IMR-90 (cell line): ENCODE data around the gene CLEC3B. TPM values are rescaled to one million over a fixed set of nuclear protein-coding genes. Genes with fewer than 3 reads are reported as not detected.

Experiments
- ATAC-seq: fragments of 200-7000 bp; cut with Tn5 transposase; 2 replicates; pipeline ENCODE4 v1.9.1; 2020; ENCODE audit warnings: low read depth, mild to moderate bottlenecking, moderate library complexity
- BruUV-seq: library from RNA; stranded (reverse); fragments of 400-500 nt; replicated peaks from 2 replicates; lab custom pipeline; 2021; lab: Mats Ljungman, UMichigan
- CTCF ChIA-PET: fragments of 300-600 bp; formaldehyde crosslinking; extraction: SDS; loops from one replicate; lab custom pipeline; 2021; ENCODE audit warnings: antibody characterized with exemption; lab: Yijun Ruan, JAX
- POLR2A ChIA-PET: fragments of 300-600 bp; sonication (Branson Sonifier 250); formaldehyde crosslinking; loops from one replicate; lab custom pipeline; 2022; ENCODE audit warnings: antibody characterized with exemption; ENCODE audit not compliant: unreplicated experiment; lab: Charles Lee
- DNase-seq: peaks from one replicate; pipeline ENCODE4 v3.0.0; 2013
- H2AFZ ChIP-seq: replicated peaks from 2 replicates; pipeline ENCODE3; 2013; ENCODE audit warnings: low read length, mild to moderate bottlenecking; ENCODE audit not compliant: poor library complexity
- H2AK5ac ChIP-seq: 2 replicates; pipeline ENCODE4 v1.6.1; 2013; ENCODE audit warnings: low read depth, low read length, inconsistent platforms
- H2AK9ac ChIP-seq: replicated peaks from 2 replicates; pipeline ENCODE3; 2013; ENCODE audit warnings: mild to moderate bottlenecking, low read depth, low read length, moderate library complexity; ENCODE audit not compliant: poor library complexity
- H2BK120ac ChIP-seq: 2 replicates; pipeline ENCODE4 v1.6.1; 2013; ENCODE audit warnings: low read depth, low read length, inconsistent platforms
- H2BK15ac ChIP-seq: 3 replicates; pipeline ENCODE4 v1.6.1; 2013; ENCODE audit warnings: low read depth, low read length, inconsistent platforms
- H2BK20ac ChIP-seq: 2 replicates; pipeline ENCODE4 v1.6.1; 2013; ENCODE audit warnings: low read depth, mild to moderate bottlenecking, inconsistent platforms, low read length, moderate library complexity
- H2BK5ac ChIP-seq: 2 replicates; pipeline ENCODE4 v1.6.1; 2013; ENCODE audit warnings: mild to moderate bottlenecking, low read depth, low read length, inconsistent platforms; ENCODE audit not compliant: poor library complexity, severe bottlenecking
- H3K14ac ChIP-seq: replicated peaks from 2 replicates; pipeline ENCODE4 v1.6.1; 2013; ENCODE audit warnings: low read depth, low read length, inconsistent platforms
- H3K18ac ChIP-seq: 2 replicates; pipeline ENCODE4 v1.6.1; 2013; ENCODE audit warnings: low read depth, low read length, control low read depth
- H3K23ac ChIP-seq: 2 replicates; pipeline ENCODE4 v1.6.1; 2013; ENCODE audit warnings: low read depth, low read length, inconsistent platforms
- H3K27ac ChIP-seq: 2 replicates; pipeline ENCODE4 v1.5.1; 2013; ENCODE audit warnings: mild to moderate bottlenecking, control low read depth, low read length; ENCODE audit not compliant: insufficient read depth
- H3K27me3 ChIP-seq: 2 replicates; pipeline ENCODE4 v1.6.1; 2013; ENCODE audit warnings: low read length; ENCODE audit not compliant: control insufficient read depth, insufficient read depth
- H3K36me3 ChIP-seq: 2 replicates; pipeline ENCODE4 v1.6.1; 2013; ENCODE audit warnings: low read length, mixed read lengths; ENCODE audit not compliant: control insufficient read depth, insufficient read depth
- H3K4ac ChIP-seq: 2 replicates; pipeline ENCODE4 v1.6.1; 2013; ENCODE audit warnings: low read depth, low read length, inconsistent platforms
- H3K4me1 ChIP-seq: 2 replicates; pipeline ENCODE4 v1.6.1; 2013; ENCODE audit warnings: low read length, mixed read lengths; ENCODE audit not compliant: control insufficient read depth, insufficient read depth
- H3K4me2 ChIP-seq: 2 replicates; pipeline ENCODE4 v1.6.1; 2013; ENCODE audit warnings: low read depth, mild to moderate bottlenecking, control low read depth, low read length, moderate library complexity
- H3K4me3 ChIP-seq: 2 replicates; pipeline ENCODE4 v1.5.1; 2013; ENCODE audit warnings: low read depth, mild to moderate bottlenecking, control low read depth, low read length, moderate library complexity; ENCODE audit not compliant: insufficient read depth
- H3K56ac ChIP-seq: 2 replicates; pipeline ENCODE4 v1.6.1; 2013; ENCODE audit warnings: low read length, inconsistent platforms; ENCODE audit not compliant: insufficient read depth; ENCODE audit errors: extremely low read depth
- H3K79me1 ChIP-seq, 2 experiments: 2 replicates each; pipeline ENCODE4 v1.6.1; 2013; ENCODE audit warnings: low read length in 2 of 2, inconsistent platforms in 1 of 2, low read depth in 1 of 2
- H3K9ac ChIP-seq: 2 replicates; pipeline ENCODE4 v1.6.1; 2013; ENCODE audit warnings: low read depth, low read length, control low read depth
- H3K9me1 ChIP-seq: 2 replicates; pipeline ENCODE4 v1.6.1; 2013; ENCODE audit warnings: low read length, inconsistent platforms; ENCODE audit not compliant: insufficient read depth
- H3K9me3 ChIP-seq: 2 replicates; pipeline ENCODE4 v1.6.1; 2013; ENCODE audit warnings: low read length; ENCODE audit not compliant: control insufficient read depth, insufficient read depth
- H4K20me1 ChIP-seq: 2 replicates; pipeline ENCODE4 v1.6.1; 2013; ENCODE audit warnings: low read length, inconsistent platforms; ENCODE audit not compliant: insufficient read depth
- H4K5ac ChIP-seq: 2 replicates; pipeline ENCODE4 v1.6.1; 2013; ENCODE audit warnings: mild to moderate bottlenecking, low read depth, low read length, control low read depth
- H4K8ac ChIP-seq, 2 experiments: 2 replicates each; pipeline ENCODE4 v1.6.1; 2013; ENCODE audit warnings: low read depth in 2 of 2, low read length in 2 of 2, control low read depth in 1 of 2, inconsistent platforms in 1 of 2
- H4K91ac ChIP-seq: 2 replicates; pipeline ENCODE4 v1.6.1; 2013; ENCODE audit warnings: low read depth, low read length, inconsistent platforms; ENCODE audit not compliant: insufficient read depth
- BHLHE40 ChIP-seq: fragments of 150-350 bp; IDR thresholded peaks from 2 replicates; pipeline ENCODE4 v1.6.1; 2016; ENCODE audit warnings: mild to moderate bottlenecking, low read depth, low read length
- CEBPB ChIP-seq: IDR thresholded peaks from 2 replicates; pipeline ENCODE4 v1.6.1; 2012; ENCODE audit warnings: low read depth, low read length, improper control_type of control experiment
- NFE2L2 ChIP-seq: fragments of 150-350 bp; IDR thresholded peaks from 2 replicates; pipeline ENCODE4 v1.6.1; 2016; ENCODE audit warnings: low read depth, mild to moderate bottlenecking, low read length
- POLR2A ChIP-seq: IDR thresholded peaks from 2 replicates; pipeline ENCODE4 v1.6.1; 2012; ENCODE audit warnings: mild to moderate bottlenecking, low read depth, low read length
- RFX5 ChIP-seq: IDR thresholded peaks from 2 replicates; pipeline ENCODE4 v1.8.0; 2012; ENCODE audit warnings: low read depth, mild to moderate bottlenecking, low read length, moderate library complexity
- WGBS, 2 experiments: methylation state at CpG; one replicate each; pipeline versions ENCODE4 v1.1.5 to v1.1.7; 2013; ENCODE audit warnings: missing lambda C conversion rate in 2 of 2; ENCODE audit not compliant: insufficient read length in 1 of 2; ENCODE audit errors: extremely low coverage in 2 of 2; 5-methylcytosine and 5-hydroxymethylcytosine counted together
- dilution Hi-C: fragments of 300-500 bp; cut with HindIII; formaldehyde crosslinking; loops from one replicate; pipeline ENCODE4 v1.14.3; 2018; ENCODE audit warnings: low sequenced_read_pairs; ENCODE audit not compliant: unreplicated experiment
- in situ Hi-C: fragments of 300-500 bp; cut with MboI; formaldehyde crosslinking; loops from 3 replicates; pipeline ENCODE4 v1.14.3; 2019; ENCODE audit warnings: low sequenced_read_pairs, inconsistent platforms, mixed read lengths
- intact Hi-C: fragments of 100-400 bp; cut with micrococcal nuclease; formaldehyde crosslinking; loops from 2 replicates; pipeline ENCODE4 v1.10.0; 2022
- polyA plus RNA-seq, 3 experiments: library from polyadenylated mRNA; depleted of rRNA; stranded (reverse); fragments of >200 nt; gene quantifications; 2 replicates each; pipeline ENCODE4 v1.2.3, GENCODE V29; 2012; ENCODE audit warnings: low replicate concordance in 1 of 3
- total RNA-seq: library from RNA; depleted of rRNA; stranded (reverse); fragments of >200 nt; gene quantifications from 2 replicates; pipeline ENCODE4 v1.2.3, GENCODE V29; 2012

The CLEC3B gene
- total and polyA plus RNA-seq, 2 of the 4 experiments (the other 2 are of a cell fraction): 3.6 to 13.2 TPM

- H3K56ac ChIP-seq: no peak overlapping the region; the same call in 1 of the 2 replicates
- H4K91ac ChIP-seq: no peak overlapping the region
- H3K36me3 ChIP-seq: peaks cover 14% of the 10 kb centered on the region
- peak overlapping the region; percentile 3; the same call in 1 of the 2 replicates for H3K4ac ChIP-seq
- no peak overlapping the region for H2BK15ac ChIP-seq
- H2BK20ac ChIP-seq: no peak overlapping the region
- peak overlapping the region; percentile 69 for H2BK5ac ChIP-seq
- dilution Hi-C loops: no loop called here
- CTCF ChIA-PET: interaction anchor here (1.3 kb wide), 1 partner anchor 13 kb away, joined by 4 read pairs; no protein-coding TSS in a partner anchor
- intact Hi-C loops: no loop called here
- no peak overlapping the region for H3K9ac ChIP-seq
- H2AFZ ChIP-seq: no peak overlapping the region
- DNase-seq (peak; percentile 79), ATAC-seq (peak; percentile 5; the same call in 1 of the 2 replicates)
- no peaks in the 10 kb centered on the region for H3K9me3 ChIP-seq
- H3K18ac ChIP-seq: no peak overlapping the region
- in situ Hi-C loops: no loop called here
- peaks cover 30% of the 10 kb centered on the region for H3K4me1 ChIP-seq
- peak overlapping the region; percentile 69; the same call in 1 of the 2 replicates for H3K14ac ChIP-seq
- BruUV-seq: no TSS peak
- no peak overlapping the region for H3K23ac ChIP-seq
- whole genome bisulfite sequencing, 2 experiments: 100% methylated on average over 1 of the region's 1 CpG; no CpG with 5 or more reads in 1 of the 2 experiments
- peaks cover 7 to 26% of the 10 kb centered on the region in 2 experiments; a peak in 3 of 4 replicates for H3K79me1 ChIP-seq
- peaks cover 5% of the 10 kb centered on the region for H4K20me1 ChIP-seq
- no peak overlapping the region for H3K27ac ChIP-seq
- POLR2A ChIA-PET: no interaction called here
- peak overlapping the region; percentile 39 for H2AK9ac ChIP-seq
- H3K4me3 ChIP-seq: no peak overlapping the region
- TF ChIP-seq CEBPB (peak; percentile 96), NFE2L2 (no peak), BHLHE40 (peak; percentile 51; the same call in 1 of the 2 replicates), POLR2A (no peak), RFX5 (no peak)
- H4K8ac ChIP-seq: peak overlapping the region in 1 of 2 experiments; percentile 53; a peak in 1 of 4 replicates
- 0 out of 2 replicates have a peak overlapping the region, but pooled peaks have one; percentile 53 for H2BK120ac ChIP-seq
- 0 out of 2 replicates have a peak overlapping the region, but pooled peaks have one; percentile 10 for H4K5ac ChIP-seq
- H2AK5ac ChIP-seq: peak overlapping the region; percentile 41; the same call in 1 of the 2 replicates
- H3K9me1 ChIP-seq: peaks cover 30% of the 10 kb centered on the region
- H3K4me2 ChIP-seq: peak overlapping the region; percentile 51; the same call in 1 of the 2 replicates
- no peaks in the 10 kb centered on the region for H3K27me3 ChIP-seq
Measured at GRCh38 chr3:45008117-45008516, 18.0 kb upstream of the CLEC3B start.
